PFSK-1 (cell line): ENCODE results near the gene INPP5A.

ENCODE experiments used
- SIN3A ChIP-seq: IDR thresholded peaks from 2 replicates; pipeline ENCODE4 v1.6.1; 2012; ENCODE audit warnings: mild to moderate bottlenecking, low read length, moderate library complexity, borderline replicate concordance; ENCODE audit not compliant: insufficient read depth
- TF ChIP-seq, protein P1 (sequence below), 2 experiments: IDR thresholded peaks; 2 replicates each; pipeline versions ENCODE4 v1.6.1 to v1.8.0; 2011 to 2012; ENCODE audit warnings: low read depth in 2 of 2, low read length in 2 of 2, control low read depth in 1 of 2, inconsistent platforms in 1 of 2, mild to moderate bottlenecking in 1 of 2, moderate library complexity in 1 of 2; ENCODE audit not compliant: insufficient read depth in 1 of 2

DNA sequence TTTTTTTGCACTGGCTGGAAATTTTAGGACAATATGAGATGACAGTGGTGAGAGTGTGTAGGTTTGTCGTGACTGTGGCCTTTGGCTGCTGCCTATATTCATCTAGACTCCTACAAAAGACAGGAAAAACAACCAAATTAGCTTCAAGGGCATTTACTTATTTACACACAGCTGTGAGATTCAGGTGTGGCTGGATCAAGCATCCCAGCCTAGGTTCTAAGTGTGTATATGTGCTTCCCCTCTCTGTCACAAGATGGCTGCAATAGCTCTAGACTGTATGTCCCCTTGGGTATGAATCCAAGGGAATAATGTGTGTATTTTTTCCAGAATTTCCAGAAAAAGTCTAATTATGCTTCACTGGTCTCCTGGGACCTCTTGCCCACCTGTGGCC lies 25.5 kb upstream of the INPP5A start:
- TF ChIP-seq, protein P1, sequence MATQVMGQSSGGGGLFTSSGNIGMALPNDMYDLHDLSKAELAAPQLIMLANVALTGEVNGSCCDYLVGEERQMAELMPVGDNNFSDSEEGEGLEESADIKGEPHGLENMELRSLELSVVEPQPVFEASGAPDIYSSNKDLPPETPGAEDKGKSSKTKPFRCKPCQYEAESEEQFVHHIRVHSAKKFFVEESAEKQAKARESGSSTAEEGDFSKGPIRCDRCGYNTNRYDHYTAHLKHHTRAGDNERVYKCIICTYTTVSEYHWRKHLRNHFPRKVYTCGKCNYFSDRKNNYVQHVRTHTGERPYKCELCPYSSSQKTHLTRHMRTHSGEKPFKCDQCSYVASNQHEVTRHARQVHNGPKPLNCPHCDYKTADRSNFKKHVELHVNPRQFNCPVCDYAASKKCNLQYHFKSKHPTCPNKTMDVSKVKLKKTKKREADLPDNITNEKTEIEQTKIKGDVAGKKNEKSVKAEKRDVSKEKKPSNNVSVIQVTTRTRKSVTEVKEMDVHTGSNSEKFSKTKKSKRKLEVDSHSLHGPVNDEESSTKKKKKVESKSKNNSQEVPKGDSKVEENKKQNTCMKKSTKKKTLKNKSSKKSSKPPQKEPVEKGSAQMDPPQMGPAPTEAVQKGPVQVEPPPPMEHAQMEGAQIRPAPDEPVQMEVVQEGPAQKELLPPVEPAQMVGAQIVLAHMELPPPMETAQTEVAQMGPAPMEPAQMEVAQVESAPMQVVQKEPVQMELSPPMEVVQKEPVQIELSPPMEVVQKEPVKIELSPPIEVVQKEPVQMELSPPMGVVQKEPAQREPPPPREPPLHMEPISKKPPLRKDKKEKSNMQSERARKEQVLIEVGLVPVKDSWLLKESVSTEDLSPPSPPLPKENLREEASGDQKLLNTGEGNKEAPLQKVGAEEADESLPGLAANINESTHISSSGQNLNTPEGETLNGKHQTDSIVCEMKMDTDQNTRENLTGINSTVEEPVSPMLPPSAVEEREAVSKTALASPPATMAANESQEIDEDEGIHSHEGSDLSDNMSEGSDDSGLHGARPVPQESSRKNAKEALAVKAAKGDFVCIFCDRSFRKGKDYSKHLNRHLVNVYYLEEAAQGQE (IDR thresholded peaks at IDR 0.05; ENCODE audit: insufficient read depth in 1 of 2, low read depth in 2 of 2, low read length in 2 of 2), result no peak
- no peak for TF ChIP-seq SIN3A
